Epithelial cell of esophagus (primary cell): ENCODE data around the gene PLB1.
A peak's percentile ranks its signal among the peaks of the same experiment; 100 is the strongest.

Experiments used
- DNase-seq: peaks from one replicate; pipeline ENCODE4 v3.0.0; 2010; ENCODE audit warnings: low read depth
- H3K4me3 ChIP-seq: 2 replicates; pipeline ENCODE4 v1.5.1; 2011; ENCODE audit warnings: mild to moderate bottlenecking, low read length, control low read depth
- CTCF ChIP-seq: IDR thresholded peaks from 2 replicates; pipeline ENCODE4 v1.5.1; 2011; ENCODE audit warnings: low read depth, mild to moderate bottlenecking, low read length, control low read depth, inconsistent platforms; ENCODE audit not compliant: insufficient read depth; ENCODE audit errors: missing control alignments

PLB1 gene

GRCh38 chr2:28678175-28678855 is 182.5 kb downstream of the PLB1 start:
- no peak for TF ChIP-seq CTCF
- no peak overlapping the region for H3K4me3 ChIP-seq
- no peak for DNase-seq

GRCh38 chr2:28678944-28679343 is 183.1 kb downstream of the PLB1 start:
- no peak for TF ChIP-seq CTCF
- no peak overlapping the region for H3K4me3 ChIP-seq
- no peak for DNase-seq

GRCh38 chr2:28680657-28681056 is 184.8 kb downstream of the PLB1 start:
- no peak for DNase-seq
- H3K4me3 ChIP-seq, result no peak overlapping the region
- TF ChIP-seq CTCF, result no peak

GRCh38 chr2:28681158-28681571 is 185.3 kb downstream of the PLB1 start:
- TF ChIP-seq CTCF, result no peak
- peak; percentile 69 for DNase-seq
- H3K4me3 ChIP-seq, result no peak overlapping the region

- no peak for TF ChIP-seq CTCF
- DNase-seq, result peak; percentile 48
- H3K4me3 ChIP-seq, result no peak overlapping the region
Measured at GRCh38 chr2:28681606-28682005, 185.7 kb downstream of the PLB1 start.

GRCh38 chr2:28683100-28683706 is 187.3 kb downstream of the PLB1 start:
- DNase-seq, result peak; percentile 68
- no peak for TF ChIP-seq CTCF
- no peak overlapping the region for H3K4me3 ChIP-seq

GRCh38 chr2:28684142-28684858 is 188.4 kb downstream of the PLB1 start:
- no peak for TF ChIP-seq CTCF
- no peak for DNase-seq
- H3K4me3 ChIP-seq, result no peak overlapping the region
